CD8-positive, alpha-beta memory T cell (primary cell): Measurements from ENCODE around the gene RNLS. TPM values are rescaled to one million over a fixed set of nuclear protein-coding genes. Genes with fewer than 3 reads are reported as not detected.

ENCODE experiments used
- CTCF ChIA-PET: fragments of 350-600 bp; sonication (Branson Sonifier 250); formaldehyde crosslinking; loops from one replicate; lab custom pipeline; 2021; ENCODE audit warnings: antibody characterized with exemption; lab: Charles Lee
- POLR2A ChIA-PET: fragments of 350-600 bp; sonication (Branson Sonifier 250); formaldehyde crosslinking; loops from one replicate; lab custom pipeline; 2021; ENCODE audit warnings: antibody characterized with exemption; lab: Charles Lee
- DNase-seq, 5 donors: peaks; one replicate each; pipeline versions ENCODE4 v3.0.0 to v3.0.0-alpha.2; 2020 to 2022; ENCODE audit warnings: mixed read lengths in 1 of 5
- H3K27ac ChIP-seq: one replicate; pipeline ENCODE4 v1.7.0; 2013; ENCODE audit warnings: low read depth, mild to moderate bottlenecking, low read length, moderate library complexity
- H3K27me3 ChIP-seq: 2 replicates; pipeline ENCODE4 v1.7.0; 2013; ENCODE audit warnings: low read length, mild to moderate bottlenecking; ENCODE audit not compliant: insufficient read depth, poor library complexity, severe bottlenecking
- H3K36me3 ChIP-seq: 2 replicates; pipeline ENCODE4 v1.7.0; 2013; ENCODE audit warnings: mild to moderate bottlenecking, low read length, moderate library complexity; ENCODE audit not compliant: insufficient read depth
- H3K4me1 ChIP-seq: 2 replicates; pipeline ENCODE4 v1.7.0; 2013; ENCODE audit warnings: mild to moderate bottlenecking, low read length, moderate library complexity; ENCODE audit not compliant: insufficient read depth
- H3K4me3 ChIP-seq: 2 replicates; pipeline ENCODE4 v1.7.0; 2013; ENCODE audit warnings: mild to moderate bottlenecking, low read length
- H3K9me3 ChIP-seq: 2 replicates; pipeline ENCODE4 v1.7.0; 2013; ENCODE audit warnings: mild to moderate bottlenecking, low read length
- H3K27ac Mint-ChIP-seq, 8 donors: one replicate each; pipeline ENCODE4 v1.8.0; 2020 to 2021; ENCODE audit warnings: mixed read lengths in 8 of 8, mild to moderate bottlenecking in 6 of 8, inconsistent platforms in 3 of 8, moderate library complexity in 3 of 8
- H3K27me3 Mint-ChIP-seq, 2 donors: one replicate each; pipeline ENCODE4 v1.8.0; 2020 to 2021; ENCODE audit warnings: mixed read lengths in 2 of 2, mild to moderate bottlenecking in 1 of 2, moderate library complexity in 1 of 2
- H3K36me3 Mint-ChIP-seq, 3 donors: one replicate each; pipeline ENCODE4 v1.8.0; 2020 to 2021; ENCODE audit warnings: mixed read lengths in 3 of 3, inconsistent platforms in 1 of 3, mild to moderate bottlenecking in 1 of 3
- H3K4me1 Mint-ChIP-seq, 3 donors: one replicate each; pipeline ENCODE4 v1.8.0; 2020 to 2021; ENCODE audit warnings: mixed read lengths in 3 of 3, inconsistent platforms in 1 of 3, mild to moderate bottlenecking in 1 of 3
- H3K4me3 Mint-ChIP-seq, 7 donors: one replicate each; pipeline ENCODE4 v1.8.0; 2020 to 2021; ENCODE audit warnings: mixed read lengths in 7 of 7, mild to moderate bottlenecking in 6 of 7, moderate library complexity in 4 of 7, inconsistent platforms in 2 of 7
- H3K9me3 Mint-ChIP-seq, 5 donors: one replicate each; pipeline ENCODE4 v1.8.0; 2020 to 2022; ENCODE audit warnings: mixed read lengths in 5 of 5, mild to moderate bottlenecking in 3 of 5, moderate library complexity in 2 of 5, inconsistent platforms in 1 of 5
- polyA plus RNA-seq: library from polyadenylated mRNA; unstranded; fragments of 300-500 nt; fragmentation: Illumina TruSeq; gene quantifications from one replicate; pipeline ENCODE4 v1.2.3, GENCODE V29; 2021
- total RNA-seq, 2 experiments: library from RNA; stranded (reverse); gene quantifications; one replicate each; pipeline ENCODE4 v1.2.3, GENCODE V29; 2021

Gene RNLS
- total and polyA plus RNA-seq, 3 experiments from 2014 or later = 4.0 to 7.0 (median 4.6) TPM

GRCh38 chr10:88236121-88236743 is 346.9 kb downstream of the RNLS start:
- no peaks in the 10 kb centered on the region for H3K9me3 ChIP-seq
- H3K27me3 ChIP-seq = no peaks in the 10 kb centered on the region
- POLR2A ChIA-PET = no interaction called here
- no peaks in the 10 kb centered on the region for H3K36me3 ChIP-seq
- Mint-ChIP-seq H3K4me3 (no peak overlapping the region), H3K9me3 (no peaks in the 10 kb centered on the region), H3K4me1 (no peaks in the 10 kb centered on the region), H3K36me3 (peaks cover 0 to under 1% (median 0%) of the 10 kb centered on the region in 3 donors), H3K27me3 (peaks cover 3 to 4% of the 10 kb centered on the region in 2 donors), H3K27ac (no peak overlapping the region)
- CTCF ChIA-PET = no interaction called here
- DNase-seq = no peak
- H3K4me1 ChIP-seq = no peaks in the 10 kb centered on the region
- no peak overlapping the region for H3K27ac ChIP-seq
- H3K4me3 ChIP-seq = no peak overlapping the region

GRCh38 chr10:88234297-88234696 is 348.8 kb downstream of the RNLS start:
- H3K27me3 ChIP-seq = no peaks in the 10 kb centered on the region
- CTCF ChIA-PET = no interaction called here
- no peak overlapping the region for H3K27ac Mint-ChIP-seq
- no peaks in the 10 kb centered on the region for H3K36me3 ChIP-seq
- no peaks in the 10 kb centered on the region for H3K4me1 ChIP-seq
- no peaks in the 10 kb centered on the region for H3K9me3 ChIP-seq
- H3K9me3 Mint-ChIP-seq = peaks cover 0 to 4% (median 2%) of the 10 kb centered on the region in 5 donors
- H3K36me3 Mint-ChIP-seq = peaks cover 0 to 6% (median 0%) of the 10 kb centered on the region in 3 donors
- no peak overlapping the region for H3K4me3 ChIP-seq
- no peaks in the 10 kb centered on the region for H3K4me1 Mint-ChIP-seq
- no peak for DNase-seq
- POLR2A ChIA-PET = no interaction called here
- H3K27ac ChIP-seq = no peak overlapping the region
- H3K27me3 Mint-ChIP-seq = peaks cover 2 to 3% of the 10 kb centered on the region in 2 donors
- no peak overlapping the region for H3K4me3 Mint-ChIP-seq

DNA sequence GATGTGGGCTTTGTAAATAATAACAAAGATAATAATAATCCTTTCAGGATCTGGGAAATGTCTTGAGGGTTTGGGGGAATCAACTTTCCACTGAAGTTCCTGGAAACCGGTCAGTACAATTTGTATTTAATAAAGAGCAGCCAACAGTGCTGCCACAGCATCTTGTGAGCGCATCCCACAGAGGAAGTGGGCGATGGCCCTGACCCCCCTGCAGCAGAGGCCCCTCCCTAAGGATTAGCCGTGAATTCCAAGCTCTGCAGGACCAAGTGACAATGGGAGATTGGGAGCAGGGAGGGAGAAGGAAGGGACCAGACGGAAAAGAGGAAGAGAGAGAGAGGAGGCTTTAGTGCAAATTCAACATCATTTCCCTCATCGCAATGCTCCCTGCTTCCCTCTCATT is 349.2 kb downstream of the RNLS start:
- Mint-ChIP-seq H3K27ac (no peak overlapping the region), H3K9me3 (peaks cover 0 to 4% (median 2%) of the 10 kb centered on the region in 5 donors), H3K4me3 (no peak overlapping the region), H3K4me1 (no peaks in the 10 kb centered on the region), H3K36me3 (peaks cover 0 to 6% (median 0%) of the 10 kb centered on the region in 3 donors), H3K27me3 (peaks cover 2 to 3% of the 10 kb centered on the region in 2 donors)
- Histone ChIP-seq H3K36me3 (no peaks in the 10 kb centered on the region), H3K27ac (no peak overlapping the region), H3K9me3 (no peaks in the 10 kb centered on the region), H3K27me3 (no peaks in the 10 kb centered on the region), H3K4me1 (no peaks in the 10 kb centered on the region), H3K4me3 (no peak overlapping the region)
- DNase-seq = no peak
- CTCF ChIA-PET = no interaction called here
- POLR2A ChIA-PET = no interaction called here

DNA sequence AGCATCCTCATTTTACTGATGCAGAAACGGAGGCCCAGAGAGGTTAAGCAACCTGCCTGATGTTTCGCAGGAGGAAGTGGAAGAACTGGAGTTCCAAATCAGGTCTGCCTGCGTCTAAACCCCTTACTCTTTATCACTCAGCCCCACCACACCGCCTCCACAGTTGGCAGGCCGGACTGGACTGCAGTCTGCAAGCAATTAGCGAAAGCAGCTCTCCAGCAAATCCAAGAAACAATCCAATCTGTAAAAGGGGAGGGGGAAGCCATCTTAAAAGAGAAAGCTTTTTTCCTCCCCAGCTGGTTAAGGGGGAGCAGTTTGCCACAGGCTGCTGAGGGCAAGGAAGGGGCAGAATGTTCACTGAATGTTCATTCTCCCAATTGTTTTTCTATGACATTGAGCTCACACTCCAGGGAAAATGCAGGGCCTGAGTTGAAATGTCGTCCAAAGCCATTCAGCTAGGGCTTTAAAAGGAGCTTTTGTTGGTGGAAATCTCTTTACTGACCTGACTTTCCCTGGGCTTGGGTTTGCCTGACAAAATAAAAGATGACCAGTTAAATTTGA is 350.1 kb downstream of the RNLS start:
- CTCF ChIA-PET = no interaction called here
- Histone ChIP-seq H3K4me1 (no peaks in the 10 kb centered on the region), H3K4me3 (no peak overlapping the region), H3K36me3 (no peaks in the 10 kb centered on the region), H3K27me3 (no peaks in the 10 kb centered on the region), H3K9me3 (no peaks in the 10 kb centered on the region), H3K27ac (no peak overlapping the region)
- no peak overlapping the region for H3K4me3 Mint-ChIP-seq
- no peak for DNase-seq
- H3K36me3 Mint-ChIP-seq = peaks cover 0 to 6% (median 0%) of the 10 kb centered on the region in 3 donors
- no peaks in the 10 kb centered on the region for H3K4me1 Mint-ChIP-seq
- H3K9me3 Mint-ChIP-seq = peaks cover 0 to 4% (median 2%) of the 10 kb centered on the region in 5 donors
- H3K27ac Mint-ChIP-seq = no peak overlapping the region
- peaks cover 2 to 3% of the 10 kb centered on the region in 2 donors for H3K27me3 Mint-ChIP-seq
- POLR2A ChIA-PET = no interaction called here

DNA sequence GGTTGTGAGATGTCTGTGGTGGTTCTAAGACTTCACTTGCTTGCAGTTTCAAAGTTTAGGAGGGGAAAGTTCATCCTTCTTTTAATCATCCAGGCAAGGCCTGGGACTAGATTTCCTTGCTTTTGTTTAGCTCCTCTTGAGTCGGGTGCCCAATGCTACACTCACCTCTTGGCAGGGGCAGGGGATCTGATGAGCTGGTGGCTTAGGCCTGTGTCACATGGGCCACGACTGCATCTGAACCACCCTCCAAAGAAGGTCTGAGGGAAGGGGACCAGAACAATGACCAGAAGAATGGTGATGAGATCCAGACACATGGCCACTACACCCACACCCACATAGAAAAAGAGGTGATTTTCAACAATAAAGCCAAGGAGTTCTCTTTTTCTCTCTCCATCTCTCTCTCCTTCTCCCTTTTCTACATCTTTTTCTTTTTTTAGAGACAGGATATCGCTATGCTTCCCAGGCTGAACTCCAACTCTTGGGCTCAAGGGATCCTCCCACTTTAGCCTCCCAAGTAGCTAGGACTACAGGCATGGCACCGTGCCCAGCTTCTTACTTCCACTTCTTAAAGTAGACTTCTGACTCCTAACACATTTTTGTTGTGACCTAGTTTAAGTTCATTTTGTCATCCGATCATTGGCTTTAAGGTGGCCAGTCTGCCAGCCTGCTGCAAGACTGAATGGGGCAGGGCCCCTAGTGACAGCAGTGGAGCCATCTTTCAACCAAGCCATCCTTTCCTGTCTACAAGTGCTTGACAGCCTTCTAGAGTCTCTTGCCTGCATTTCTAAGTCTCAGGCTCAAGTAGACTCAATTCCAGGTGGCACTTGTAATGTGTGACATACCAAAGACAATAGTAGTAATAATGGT is 350.9 kb downstream of the RNLS start:
- no peaks in the 10 kb centered on the region for H3K36me3 ChIP-seq
- H3K36me3 Mint-ChIP-seq = peaks cover 0 to 6% (median 0%) of the 10 kb centered on the region in 3 donors

GRCh38 chr10:88230251-88230650 is 352.9 kb downstream of the RNLS start:
- Mint-ChIP-seq H3K4me1 (no peaks in the 10 kb centered on the region), H3K27ac (no peak overlapping the region), H3K9me3 (peaks cover 0 to 4% (median 2%) of the 10 kb centered on the region in 5 donors), H3K36me3 (peaks cover 0 to 6% (median 0%) of the 10 kb centered on the region in 3 donors), H3K27me3 (peaks cover 2 to 3% of the 10 kb centered on the region in 2 donors), H3K4me3 (no peak overlapping the region)
- Histone ChIP-seq H3K27ac (no peak overlapping the region), H3K4me3 (no peak overlapping the region), H3K9me3 (no peaks in the 10 kb centered on the region), H3K4me1 (no peaks in the 10 kb centered on the region), H3K36me3 (no peaks in the 10 kb centered on the region), H3K27me3 (no peaks in the 10 kb centered on the region)
- CTCF ChIA-PET = no interaction called here
- no peak for DNase-seq
- POLR2A ChIA-PET = no interaction called here

More for the DNA sequence above, 350.9 kb downstream of the RNLS start:
- Mint-ChIP-seq H3K4me3 (no peak overlapping the region), H3K27ac (peak overlapping the region in 1 of 8 donors; percentile 93), H3K27me3 (peaks cover 2 to 3% of the 10 kb centered on the region in 2 donors), H3K4me1 (no peaks in the 10 kb centered on the region), H3K9me3 (peaks cover 0 to 4% (median 2%) of the 10 kb centered on the region in 5 donors)
- no peak for DNase-seq
- CTCF ChIA-PET = no interaction called here
- POLR2A ChIA-PET = no interaction called here
- Histone ChIP-seq H3K9me3 (no peaks in the 10 kb centered on the region), H3K4me1 (no peaks in the 10 kb centered on the region), H3K4me3 (no peak overlapping the region), H3K27me3 (no peaks in the 10 kb centered on the region), H3K27ac (no peak overlapping the region)

DNA sequence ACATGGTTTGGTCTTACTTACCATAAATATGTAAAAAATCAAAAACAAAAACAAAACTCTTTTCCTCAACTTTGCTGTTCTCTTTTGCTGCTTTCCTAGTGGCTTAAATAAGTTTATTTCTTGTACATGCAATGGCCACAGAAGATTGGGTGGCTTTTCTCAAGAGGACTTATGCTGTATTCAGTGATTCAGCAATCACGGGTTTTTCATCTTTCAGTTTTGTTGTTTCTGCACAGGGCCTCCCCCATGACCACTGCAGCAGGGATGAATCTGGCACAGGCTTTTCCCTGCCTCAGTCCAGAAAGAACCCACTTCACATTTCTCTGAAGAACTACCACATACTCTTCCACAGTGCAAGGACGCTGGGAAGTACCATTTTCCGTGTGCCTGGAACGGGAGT is 355.0 kb downstream of the RNLS start:
- POLR2A ChIA-PET = no interaction called here
- no peaks in the 10 kb centered on the region for H3K36me3 ChIP-seq
- CTCF ChIA-PET = no interaction called here

More for the DNA sequence above, 355.0 kb downstream of the RNLS start:
- DNase-seq = no peak
- H3K9me3 Mint-ChIP-seq = peaks cover 0 to 4% (median 2%) of the 10 kb centered on the region in 5 donors
- Histone ChIP-seq H3K4me3 (no peak overlapping the region), H3K9me3 (no peaks in the 10 kb centered on the region), H3K27me3 (no peaks in the 10 kb centered on the region), H3K4me1 (no peaks in the 10 kb centered on the region), H3K27ac (no peak overlapping the region)
- H3K27me3 Mint-ChIP-seq = peaks cover 0 to 2% of the 10 kb centered on the region in 2 donors
- no peak overlapping the region for H3K4me3 Mint-ChIP-seq
- no peak overlapping the region for H3K27ac Mint-ChIP-seq
- no peaks in the 10 kb centered on the region for H3K4me1 Mint-ChIP-seq
- peaks cover 0 to 6% (median 0%) of the 10 kb centered on the region in 3 donors for H3K36me3 Mint-ChIP-seq
